ENCODE results near the gene NFASC.

DNA sequence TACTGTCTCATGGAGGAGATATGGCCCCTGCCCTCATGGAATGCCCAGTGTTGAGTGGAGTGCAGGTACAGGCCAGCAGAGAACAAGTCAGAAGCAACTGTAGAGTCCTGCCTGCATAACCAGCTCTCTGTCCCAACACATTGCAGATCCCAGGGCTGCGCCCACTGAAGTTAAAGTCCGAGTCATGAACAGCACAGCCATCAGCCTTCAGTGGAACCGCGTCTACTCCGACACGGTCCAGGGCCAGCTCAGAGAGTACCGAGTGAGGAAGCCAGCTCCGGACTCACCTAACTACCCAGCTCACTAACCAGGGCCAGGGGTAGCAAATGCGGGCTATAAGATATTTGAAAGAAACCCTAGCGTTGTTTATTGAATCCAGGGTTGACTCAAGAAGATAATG lies 113.2 kb downstream of the NFASC start:
- TF ChIP-seq, protein P1, sequence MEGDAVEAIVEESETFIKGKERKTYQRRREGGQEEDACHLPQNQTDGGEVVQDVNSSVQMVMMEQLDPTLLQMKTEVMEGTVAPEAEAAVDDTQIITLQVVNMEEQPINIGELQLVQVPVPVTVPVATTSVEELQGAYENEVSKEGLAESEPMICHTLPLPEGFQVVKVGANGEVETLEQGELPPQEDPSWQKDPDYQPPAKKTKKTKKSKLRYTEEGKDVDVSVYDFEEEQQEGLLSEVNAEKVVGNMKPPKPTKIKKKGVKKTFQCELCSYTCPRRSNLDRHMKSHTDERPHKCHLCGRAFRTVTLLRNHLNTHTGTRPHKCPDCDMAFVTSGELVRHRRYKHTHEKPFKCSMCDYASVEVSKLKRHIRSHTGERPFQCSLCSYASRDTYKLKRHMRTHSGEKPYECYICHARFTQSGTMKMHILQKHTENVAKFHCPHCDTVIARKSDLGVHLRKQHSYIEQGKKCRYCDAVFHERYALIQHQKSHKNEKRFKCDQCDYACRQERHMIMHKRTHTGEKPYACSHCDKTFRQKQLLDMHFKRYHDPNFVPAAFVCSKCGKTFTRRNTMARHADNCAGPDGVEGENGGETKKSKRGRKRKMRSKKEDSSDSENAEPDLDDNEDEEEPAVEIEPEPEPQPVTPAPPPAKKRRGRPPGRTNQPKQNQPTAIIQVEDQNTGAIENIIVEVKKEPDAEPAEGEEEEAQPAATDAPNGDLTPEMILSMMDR (IDR thresholded peaks at IDR 0.05) = no peak
- no peak for TF ChIP-seq POLR2A (IDR thresholded peaks at IDR 0.05)
- TF ChIP-seq POLR2AphosphoS5 (IDR thresholded peaks at IDR 0.05) = no peak

Data from suprapubic skin (tissue), 4 donors.